OCI-LY1 (cell line): Measurements from ENCODE around the gene EPHA4.

ENCODE experiments used
- H2AFZ ChIP-seq: fragments of 200-600 bp; sonication (generic), shearing (Covaris generic); 2 replicates; pipeline ENCODE4 v1.6.0; 2014; ENCODE audit warnings: antibody characterized with exemption, mild to moderate bottlenecking, low read length
- H3F3A ChIP-seq: fragments of 200-600 bp; sonication (generic), shearing (Covaris generic); 2 replicates; pipeline ENCODE4 v1.6.0; 2014; ENCODE audit warnings: mild to moderate bottlenecking, antibody characterized with exemption, low read length, moderate library complexity; ENCODE audit not compliant: insufficient read depth
- H3K27ac ChIP-seq: fragments of 200-600 bp; sonication (generic); 2 replicates; pipeline ENCODE4 v1.5.1; 2014; ENCODE audit warnings: low read length, mixed run types, mild to moderate bottlenecking, low read depth; ENCODE audit not compliant: poor library complexity, severe bottlenecking
- H3K27me3 ChIP-seq: fragments of 200-600 bp; sonication (generic); 2 replicates; pipeline ENCODE4 v1.6.0; 2014; ENCODE audit warnings: antibody characterized with exemption, mild to moderate bottlenecking, low read length, moderate library complexity; ENCODE audit not compliant: insufficient read depth
- H3K36me3 ChIP-seq: fragments of 200-600 bp; sonication (generic); 2 replicates; pipeline ENCODE4 v1.6.1; 2014; ENCODE audit warnings: mild to moderate bottlenecking, antibody characterized with exemption, low read length, moderate library complexity, mixed read lengths; ENCODE audit not compliant: insufficient read depth
- H3K4me1 ChIP-seq: fragments of 200-600 bp; sonication (generic); 2 replicates; pipeline ENCODE4 v1.5.1; 2014; ENCODE audit warnings: mild to moderate bottlenecking, low read length, moderate library complexity; ENCODE audit not compliant: insufficient read depth, severe bottlenecking
- H3K4me2 ChIP-seq: fragments of 200-600 bp; sonication (generic), shearing (Covaris generic); 2 replicates; pipeline ENCODE4 v1.6.1; 2014; ENCODE audit warnings: low read length
- H3K4me3 ChIP-seq: fragments of 200-600 bp; sonication (generic); 2 replicates; pipeline ENCODE4 v1.5.1; 2014; ENCODE audit warnings: low read length, low read depth, mild to moderate bottlenecking, mixed read lengths; ENCODE audit not compliant: poor library complexity, severe bottlenecking
- H3K79me2 ChIP-seq: fragments of 200-600 bp; shearing (Covaris generic); 2 replicates; pipeline ENCODE4 v1.6.1; 2016; ENCODE audit warnings: mixed run types, low read length, mixed read lengths; ENCODE audit not compliant: insufficient read depth
- H3K9ac ChIP-seq: fragments of 200-600 bp; sonication (generic), shearing (Covaris generic); 2 replicates; pipeline ENCODE4 v1.6.1; 2014; ENCODE audit warnings: mild to moderate bottlenecking, low read length, mixed read lengths
- H3K9me2 ChIP-seq: fragments of 200-600 bp; sonication (generic), shearing (Covaris generic); 2 replicates; pipeline ENCODE4 v1.6.1; 2014; ENCODE audit warnings: low read depth, mild to moderate bottlenecking, low read length, mixed read lengths
- H3K9me3 ChIP-seq: fragments of 200-600 bp; shearing (Covaris generic); 2 replicates; pipeline ENCODE4 v1.6.1; 2014; ENCODE audit warnings: low read length, mixed read lengths
- H4K20me1 ChIP-seq: fragments of 200-600 bp; sonication (generic), shearing (Covaris generic); 2 replicates; pipeline ENCODE4 v1.6.0; 2016; ENCODE audit warnings: mild to moderate bottlenecking, low read length; ENCODE audit not compliant: insufficient read depth
- EZH2 ChIP-seq: fragments of 200-600 bp; sonication (generic), shearing (Covaris generic); IDR thresholded peaks from 2 replicates; pipeline ENCODE4 v1.8.0; 2017; ENCODE audit warnings: borderline replicate concordance, mixed run types, mild to moderate bottlenecking, antibody characterized with exemption, low read length, moderate library complexity, mixed read lengths
- TF ChIP-seq, protein P1 (sequence below): fragments of 200-600 bp; sonication (generic), shearing (Covaris generic); IDR thresholded peaks from 2 replicates; pipeline ENCODE4 v1.5.1; 2017; ENCODE audit warnings: mild to moderate bottlenecking, antibody characterized with exemption, low read length, moderate library complexity, mixed read lengths

The EPHA4 gene

DNA sequence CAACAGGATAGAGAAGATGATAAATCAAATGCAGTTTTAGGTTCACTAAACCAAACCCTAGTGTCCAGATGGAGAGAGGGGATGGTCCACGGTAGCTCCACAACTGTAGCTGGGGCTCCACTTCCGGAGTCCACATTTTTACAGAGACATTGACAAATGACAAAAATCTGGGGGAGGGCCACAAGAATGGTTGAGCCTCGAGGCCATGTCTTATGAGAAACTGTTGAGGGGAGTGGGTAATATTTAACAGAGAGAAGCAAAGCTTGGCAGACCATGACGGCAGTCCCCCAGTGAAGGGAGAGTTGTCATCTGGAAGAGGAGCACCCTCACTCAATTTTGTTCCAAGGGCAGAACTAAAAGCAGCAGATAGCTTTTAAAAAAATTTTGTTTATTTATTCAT lies 17.6 kb upstream of the EPHA4 start:
- Histone ChIP-seq H3F3A (no peaks in the 10 kb centered on the region), H3K79me2 (no peaks in the 10 kb centered on the region), H4K20me1 (no peaks in the 10 kb centered on the region), H3K4me2 (no peak overlapping the region), H2AFZ (no peak overlapping the region), H3K9ac (no peak overlapping the region), H3K4me3 (no peak overlapping the region), H3K9me3 (no peaks in the 10 kb centered on the region), H3K36me3 (no peaks in the 10 kb centered on the region), H3K4me1 (no peaks in the 10 kb centered on the region), H3K9me2 (no peaks in the 10 kb centered on the region), H3K27ac (no peak overlapping the region), H3K27me3 (no peaks in the 10 kb centered on the region)
- TF ChIP-seq, protein P1, sequence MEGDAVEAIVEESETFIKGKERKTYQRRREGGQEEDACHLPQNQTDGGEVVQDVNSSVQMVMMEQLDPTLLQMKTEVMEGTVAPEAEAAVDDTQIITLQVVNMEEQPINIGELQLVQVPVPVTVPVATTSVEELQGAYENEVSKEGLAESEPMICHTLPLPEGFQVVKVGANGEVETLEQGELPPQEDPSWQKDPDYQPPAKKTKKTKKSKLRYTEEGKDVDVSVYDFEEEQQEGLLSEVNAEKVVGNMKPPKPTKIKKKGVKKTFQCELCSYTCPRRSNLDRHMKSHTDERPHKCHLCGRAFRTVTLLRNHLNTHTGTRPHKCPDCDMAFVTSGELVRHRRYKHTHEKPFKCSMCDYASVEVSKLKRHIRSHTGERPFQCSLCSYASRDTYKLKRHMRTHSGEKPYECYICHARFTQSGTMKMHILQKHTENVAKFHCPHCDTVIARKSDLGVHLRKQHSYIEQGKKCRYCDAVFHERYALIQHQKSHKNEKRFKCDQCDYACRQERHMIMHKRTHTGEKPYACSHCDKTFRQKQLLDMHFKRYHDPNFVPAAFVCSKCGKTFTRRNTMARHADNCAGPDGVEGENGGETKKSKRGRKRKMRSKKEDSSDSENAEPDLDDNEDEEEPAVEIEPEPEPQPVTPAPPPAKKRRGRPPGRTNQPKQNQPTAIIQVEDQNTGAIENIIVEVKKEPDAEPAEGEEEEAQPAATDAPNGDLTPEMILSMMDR = no peak
- no peak for TF ChIP-seq EZH2

DNA sequence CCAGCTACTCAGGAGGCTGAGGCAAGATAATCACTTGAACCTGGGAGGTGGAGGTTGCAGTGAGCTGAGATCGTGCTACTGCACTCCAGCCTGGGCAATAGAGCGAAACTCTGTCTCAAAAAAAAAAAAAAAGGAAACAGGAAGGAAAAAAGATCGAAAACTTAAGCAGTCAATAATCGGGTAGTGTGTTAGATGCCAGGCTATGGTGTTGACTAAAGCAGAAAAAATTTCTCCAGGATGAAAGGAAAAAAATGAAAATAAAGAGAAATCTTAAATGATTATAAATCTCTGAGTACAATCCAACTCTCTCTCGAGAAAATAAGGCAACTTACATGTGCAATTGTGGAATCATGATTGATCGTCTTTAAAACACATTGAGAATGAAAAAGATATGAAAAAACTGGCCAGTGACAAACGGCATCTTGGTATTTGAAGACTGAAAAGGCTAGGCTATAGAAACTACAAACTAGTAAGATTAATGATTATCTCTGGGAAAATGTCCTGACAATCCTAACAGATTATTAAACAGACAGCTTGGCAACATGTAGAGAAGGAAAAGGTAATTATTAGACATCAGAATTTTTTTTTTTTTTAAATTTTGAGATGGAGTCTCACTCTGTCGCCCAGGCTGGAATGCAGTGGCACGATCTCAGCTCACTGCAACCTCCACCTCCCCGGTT lies 16.3 kb upstream of the EPHA4 start:
- Histone ChIP-seq H3K27ac (no peak overlapping the region), H3K4me3 (no peak overlapping the region), H3K36me3 (no peaks in the 10 kb centered on the region), H3K4me1 (no peaks in the 10 kb centered on the region), H3K9me2 (no peaks in the 10 kb centered on the region), H3K27me3 (no peaks in the 10 kb centered on the region), H4K20me1 (no peaks in the 10 kb centered on the region), H3K79me2 (no peaks in the 10 kb centered on the region), H3K9ac (no peak overlapping the region), H3K4me2 (no peak overlapping the region), H3F3A (no peaks in the 10 kb centered on the region), H2AFZ (no peak overlapping the region), H3K9me3 (no peaks in the 10 kb centered on the region)
- TF ChIP-seq EZH2 = no peak
- TF ChIP-seq, protein P1 = no peak

DNA sequence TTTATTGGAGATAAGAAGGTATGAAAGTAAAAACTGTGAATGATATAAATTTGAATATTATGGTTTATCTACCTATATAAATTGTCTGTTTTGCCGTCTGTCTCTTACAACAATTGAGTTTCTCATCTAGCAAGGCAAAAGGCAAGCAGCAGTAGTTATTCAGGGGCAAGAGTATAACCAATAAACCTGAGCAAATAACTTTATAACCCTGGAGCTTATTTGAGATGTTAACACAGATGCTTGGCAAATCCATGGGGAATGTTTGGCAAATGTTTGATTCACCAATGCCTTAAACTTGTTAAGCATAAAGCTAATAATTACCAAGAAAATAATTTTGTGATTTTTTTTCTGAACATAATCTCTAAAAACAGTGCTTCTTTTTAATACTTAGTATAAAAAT lies 9.9 kb upstream of the EPHA4 start:
- Histone ChIP-seq H3K9me2 (no peaks in the 10 kb centered on the region), H3K27ac (no peak overlapping the region), H3F3A (no peaks in the 10 kb centered on the region), H3K79me2 (no peaks in the 10 kb centered on the region), H3K4me2 (no peak overlapping the region), H4K20me1 (no peaks in the 10 kb centered on the region), H3K36me3 (no peaks in the 10 kb centered on the region), H2AFZ (no peak overlapping the region), H3K9me3 (no peaks in the 10 kb centered on the region), H3K4me1 (no peaks in the 10 kb centered on the region), H3K9ac (no peak overlapping the region), H3K4me3 (no peak overlapping the region), H3K27me3 (no peaks in the 10 kb centered on the region)
- TF ChIP-seq EZH2 = no peak
- TF ChIP-seq, protein P1 = no peak
